IMR-90 (cell line): Measurements from ENCODE around the gene PHF21B.

Source experiments
- BHLHE40 ChIP-seq: fragments of 150-350 bp; IDR thresholded peaks from 2 replicates; pipeline ENCODE4 v1.6.1; 2016; ENCODE audit warnings: mild to moderate bottlenecking, low read depth, low read length
- CEBPB ChIP-seq: IDR thresholded peaks from 2 replicates; pipeline ENCODE4 v1.6.1; 2012; ENCODE audit warnings: low read depth, low read length, improper control_type of control experiment
- CHD1 ChIP-seq: IDR thresholded peaks from 2 replicates; pipeline ENCODE4 v1.6.1; 2012; ENCODE audit warnings: low read depth, low read length, improper control_type of control experiment
- MAFK ChIP-seq: IDR thresholded peaks from 2 replicates; pipeline ENCODE4 v1.6.1; 2012; ENCODE audit warnings: low read depth, low read length, improper control_type of control experiment
- MAZ ChIP-seq: IDR thresholded peaks from 2 replicates; pipeline ENCODE4 v1.6.1; 2012; ENCODE audit warnings: low read depth, mild to moderate bottlenecking, low read length, improper control_type of control experiment, moderate library complexity, borderline replicate concordance
- MXI1 ChIP-seq: IDR thresholded peaks from 2 replicates; pipeline ENCODE4 v1.6.1; 2012; ENCODE audit warnings: low read depth, mild to moderate bottlenecking, low read length, moderate library complexity, borderline replicate concordance
- POLR2A ChIP-seq: IDR thresholded peaks from 2 replicates; pipeline ENCODE4 v1.6.1; 2012; ENCODE audit warnings: mild to moderate bottlenecking, low read depth, low read length
- RAD21 ChIP-seq: IDR thresholded peaks from 2 replicates; pipeline ENCODE4 v1.6.1; 2012; ENCODE audit warnings: low read length, improper control_type of control experiment
- RCOR1 ChIP-seq: IDR thresholded peaks from 2 replicates; pipeline ENCODE4 v1.6.1; 2012; ENCODE audit warnings: mild to moderate bottlenecking, low read length, improper control_type of control experiment; ENCODE audit not compliant: insufficient replicate concordance
- RFX5 ChIP-seq: IDR thresholded peaks from 2 replicates; pipeline ENCODE4 v1.8.0; 2012; ENCODE audit warnings: low read depth, mild to moderate bottlenecking, low read length, moderate library complexity
- SMC3 ChIP-seq: fragments of 150-350 bp; IDR thresholded peaks from 2 replicates; pipeline ENCODE4 v1.6.1; 2016; ENCODE audit warnings: low read depth, mild to moderate bottlenecking, antibody characterized with exemption, low read length, moderate library complexity
- TF ChIP-seq, protein P1 (sequence below): conservative IDR thresholded peaks from 2 replicates; pipeline ENCODE4 v1.5.1; 2012; ENCODE audit warnings: mild to moderate bottlenecking, low read depth, low read length, improper control_type of control experiment
- TF ChIP-seq, protein P2 (sequence below): fragments of 150-350 bp; IDR thresholded peaks from 2 replicates; pipeline ENCODE4 v1.6.1; 2017; ENCODE audit warnings: mild to moderate bottlenecking, antibody characterized with exemption, low read length, low read depth
- TF ChIP-seq, protein P3 (sequence below): fragments of 150-350 bp; IDR thresholded peaks from 2 replicates; pipeline ENCODE4 v1.6.1; 2016; ENCODE audit warnings: low read depth, mild to moderate bottlenecking, low read length, moderate library complexity, borderline replicate concordance

DNA sequence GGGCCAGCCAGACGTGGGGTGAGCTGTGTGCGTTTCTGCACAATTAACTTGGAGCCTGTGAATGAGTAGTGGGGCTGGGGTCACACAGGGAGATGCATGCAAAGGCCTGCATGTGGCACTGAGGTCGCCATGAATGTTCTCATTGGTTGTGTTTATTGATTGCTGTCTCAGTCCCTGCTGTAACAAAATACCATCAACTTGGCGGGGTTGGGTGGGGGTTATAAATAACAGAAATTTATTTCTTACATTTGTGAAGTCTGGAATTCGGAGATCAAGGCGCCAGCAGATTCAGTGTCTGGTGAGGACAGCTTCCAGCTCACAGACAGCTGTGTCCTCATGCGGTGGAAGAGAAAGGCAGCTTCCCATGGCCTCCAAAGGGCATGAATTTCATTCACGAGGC, 29.3 kb upstream of the PHF21B start:
- TF ChIP-seq, protein P1, sequence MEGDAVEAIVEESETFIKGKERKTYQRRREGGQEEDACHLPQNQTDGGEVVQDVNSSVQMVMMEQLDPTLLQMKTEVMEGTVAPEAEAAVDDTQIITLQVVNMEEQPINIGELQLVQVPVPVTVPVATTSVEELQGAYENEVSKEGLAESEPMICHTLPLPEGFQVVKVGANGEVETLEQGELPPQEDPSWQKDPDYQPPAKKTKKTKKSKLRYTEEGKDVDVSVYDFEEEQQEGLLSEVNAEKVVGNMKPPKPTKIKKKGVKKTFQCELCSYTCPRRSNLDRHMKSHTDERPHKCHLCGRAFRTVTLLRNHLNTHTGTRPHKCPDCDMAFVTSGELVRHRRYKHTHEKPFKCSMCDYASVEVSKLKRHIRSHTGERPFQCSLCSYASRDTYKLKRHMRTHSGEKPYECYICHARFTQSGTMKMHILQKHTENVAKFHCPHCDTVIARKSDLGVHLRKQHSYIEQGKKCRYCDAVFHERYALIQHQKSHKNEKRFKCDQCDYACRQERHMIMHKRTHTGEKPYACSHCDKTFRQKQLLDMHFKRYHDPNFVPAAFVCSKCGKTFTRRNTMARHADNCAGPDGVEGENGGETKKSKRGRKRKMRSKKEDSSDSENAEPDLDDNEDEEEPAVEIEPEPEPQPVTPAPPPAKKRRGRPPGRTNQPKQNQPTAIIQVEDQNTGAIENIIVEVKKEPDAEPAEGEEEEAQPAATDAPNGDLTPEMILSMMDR, result no peak
- TF ChIP-seq BHLHE40 (no peak), POLR2A (no peak), RFX5 (no peak), MXI1 (no peak), MAZ (no peak), CEBPB (no peak), RAD21 (no peak), CHD1 (no peak), RCOR1 (no peak), SMC3 (no peak), MAFK (no peak)
- TF ChIP-seq, protein P2, sequence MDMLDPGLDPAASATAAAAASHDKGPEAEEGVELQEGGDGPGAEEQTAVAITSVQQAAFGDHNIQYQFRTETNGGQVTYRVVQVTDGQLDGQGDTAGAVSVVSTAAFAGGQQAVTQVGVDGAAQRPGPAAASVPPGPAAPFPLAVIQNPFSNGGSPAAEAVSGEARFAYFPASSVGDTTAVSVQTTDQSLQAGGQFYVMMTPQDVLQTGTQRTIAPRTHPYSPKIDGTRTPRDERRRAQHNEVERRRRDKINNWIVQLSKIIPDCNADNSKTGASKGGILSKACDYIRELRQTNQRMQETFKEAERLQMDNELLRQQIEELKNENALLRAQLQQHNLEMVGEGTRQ, result no peak
- TF ChIP-seq, protein P3, sequence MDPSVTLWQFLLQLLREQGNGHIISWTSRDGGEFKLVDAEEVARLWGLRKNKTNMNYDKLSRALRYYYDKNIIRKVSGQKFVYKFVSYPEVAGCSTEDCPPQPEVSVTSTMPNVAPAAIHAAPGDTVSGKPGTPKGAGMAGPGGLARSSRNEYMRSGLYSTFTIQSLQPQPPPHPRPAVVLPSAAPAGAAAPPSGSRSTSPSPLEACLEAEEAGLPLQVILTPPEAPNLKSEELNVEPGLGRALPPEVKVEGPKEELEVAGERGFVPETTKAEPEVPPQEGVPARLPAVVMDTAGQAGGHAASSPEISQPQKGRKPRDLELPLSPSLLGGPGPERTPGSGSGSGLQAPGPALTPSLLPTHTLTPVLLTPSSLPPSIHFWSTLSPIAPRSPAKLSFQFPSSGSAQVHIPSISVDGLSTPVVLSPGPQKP, result no peak
